GM23338 (cell line): Measurements from ENCODE around the gene TP53BP1.

ENCODE experiments used
- CTCF ChIP-seq, 2 experiments: fragments of 200-600 bp in 1 of 2; sonication (generic) in 1 of 2; conservative IDR thresholded peaks; 2 replicates each; pipeline versions ENCODE4 v1.5.1 to v1.6.1; 2016 to 2017; ENCODE audit warnings: antibody characterized with exemption in 2 of 2, low read depth in 2 of 2, mild to moderate bottlenecking in 2 of 2, moderate library complexity in 1 of 2
- EZH2phosphoT487 ChIP-seq: fragments of 200-600 bp; sonication (generic); IDR thresholded peaks from one replicate; pipeline ENCODE4 v1.8.1; 2018; ENCODE audit warnings: antibody characterized with exemption; ENCODE audit not compliant: unreplicated experiment
- POLR2AphosphoS5 ChIP-seq: IDR thresholded peaks from 2 replicates; pipeline ENCODE4 v1.6.1; 2016; ENCODE audit warnings: antibody characterized with exemption, low read depth

DNA sequence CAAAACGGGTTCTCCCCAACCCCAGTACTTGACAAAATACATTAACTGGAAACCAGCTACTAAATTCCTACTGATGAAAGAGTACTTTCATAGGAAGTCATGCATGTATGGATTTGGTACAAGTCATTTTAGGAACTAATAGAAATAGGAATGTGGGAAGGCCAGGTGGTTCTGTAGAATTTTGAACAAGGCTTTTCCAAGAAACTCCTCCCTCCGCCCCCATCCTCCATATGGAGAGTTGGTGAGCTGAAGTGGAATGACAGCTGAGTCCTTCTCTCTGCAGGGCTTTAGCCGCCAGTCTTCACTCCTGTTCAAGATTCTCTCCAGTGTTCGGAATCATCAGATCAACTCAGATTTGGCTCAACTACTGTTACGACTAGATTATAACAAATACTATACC lies 88.8 kb downstream of the TP53BP1 start:
- TF ChIP-seq CTCF (conservative IDR thresholded peaks at IDR 0.05; ENCODE audit: low read depth in 2 of 2): no peak
- TF ChIP-seq EZH2phosphoT487: no peak
- TF ChIP-seq POLR2AphosphoS5: no peak
